WTC11 (cell line): ENCODE data around the gene UTP3. TPM values are rescaled to one million over a fixed set of nuclear protein-coding genes. Genes with fewer than 3 reads are reported as not detected.

Source experiments
- ATAC-seq: fragments of 200-7000 bp; cut with Tn5 transposase; 2 replicates; pipeline ENCODE4 v1.10.0; 2021; ENCODE audit warnings: mild to moderate bottlenecking, moderate library complexity
- CTCF ChIA-PET: fragments of 300-600 bp; sonication (Branson Sonifier 250); formaldehyde crosslinking; loops from one replicate; lab custom pipeline; 2021; ENCODE audit warnings: antibody characterized with exemption; lab: Charles Lee
- POLR2A ChIA-PET: fragments of 350-600 bp; sonication (Branson Sonifier 250); formaldehyde crosslinking; loops from one replicate; lab custom pipeline; 2021; ENCODE audit warnings: antibody characterized with exemption; lab: Charles Lee
- DNase-seq: peaks from one replicate; pipeline ENCODE4 v3.0.0; 2021; ENCODE audit warnings: low spot score
- H3K27ac Mint-ChIP-seq: 2 replicates; pipeline ENCODE4 v1.8.0; 2021; ENCODE audit warnings: mixed read lengths
- H3K27me3 Mint-ChIP-seq: 2 replicates; pipeline ENCODE4 v1.8.0; 2021; ENCODE audit warnings: low read depth, mild to moderate bottlenecking, moderate library complexity, mixed read lengths
- H3K36me3 Mint-ChIP-seq: 2 replicates; pipeline ENCODE4 v1.8.0; 2021; ENCODE audit warnings: mixed read lengths
- H3K4me1 Mint-ChIP-seq: 2 replicates; pipeline ENCODE4 v1.8.0; 2022; ENCODE audit warnings: mixed read lengths
- H3K4me3 Mint-ChIP-seq: 2 replicates; pipeline ENCODE4 v1.8.0; 2021; ENCODE audit warnings: mild to moderate bottlenecking, moderate library complexity, mixed read lengths
- H3K9me3 Mint-ChIP-seq: 2 replicates; pipeline ENCODE4 v1.8.0; 2021; ENCODE audit warnings: mixed read lengths
- ATF2 ChIP-seq: sonication (generic); formaldehyde crosslinking; IDR thresholded peaks from 2 replicates; pipeline ENCODE4 v1.8.1; 2022; ENCODE audit warnings: low read depth, missing genetic modification reagents, borderline replicate concordance
- E2F4 ChIP-seq: sonication (generic); formaldehyde crosslinking; IDR thresholded peaks from 2 replicates; pipeline ENCODE4 v1.8.1; 2022; ENCODE audit warnings: low read depth, mild to moderate bottlenecking, moderate library complexity, missing genetic modification reagents, borderline replicate concordance
- GABPB1 ChIP-seq: sonication (generic); formaldehyde crosslinking; IDR thresholded peaks from 2 replicates; pipeline ENCODE4 v1.8.1; 2023; ENCODE audit warnings: mild to moderate bottlenecking, missing genetic modification reagents
- MAX ChIP-seq: sonication (generic); formaldehyde crosslinking; IDR thresholded peaks from 2 replicates; pipeline ENCODE4 v1.8.0; 2022; ENCODE audit warnings: mild to moderate bottlenecking, missing genetic modification reagents
- MLX ChIP-seq: sonication (generic); formaldehyde crosslinking; IDR thresholded peaks from 2 replicates; pipeline ENCODE4 v1.8.1; 2023; ENCODE audit warnings: mild to moderate bottlenecking, missing genetic modification reagents, moderate library complexity
- MYBL2 ChIP-seq: sonication (generic); formaldehyde crosslinking; IDR thresholded peaks from 2 replicates; pipeline ENCODE4 v1.8.1; 2023; ENCODE audit warnings: mild to moderate bottlenecking, moderate library complexity, missing genetic modification reagents
- NFE2L1 ChIP-seq: sonication (generic); formaldehyde crosslinking; IDR thresholded peaks from 2 replicates; pipeline ENCODE4 v1.8.1; 2023; ENCODE audit warnings: missing genetic modification reagents
- NR1H2 ChIP-seq: sonication (generic); formaldehyde crosslinking; IDR thresholded peaks from 2 replicates; pipeline ENCODE4 v1.9.0; 2021; ENCODE audit warnings: mild to moderate bottlenecking, moderate library complexity, missing genetic modification reagents
- NR2C2 ChIP-seq: sonication (generic); formaldehyde crosslinking; IDR thresholded peaks from 2 replicates; pipeline ENCODE4 v1.8.0; 2022; ENCODE audit warnings: mild to moderate bottlenecking, missing genetic modification reagents
- SMAD3 ChIP-seq: sonication (generic); formaldehyde crosslinking; IDR thresholded peaks from 2 replicates; pipeline ENCODE4 v1.8.0; 2022; ENCODE audit warnings: missing genetic modification reagents, mild to moderate bottlenecking, borderline replicate concordance
- STAT6 ChIP-seq: sonication (generic); formaldehyde crosslinking; conservative IDR thresholded peaks from 2 replicates; pipeline ENCODE4 v1.8.1; 2023; ENCODE audit warnings: mild to moderate bottlenecking, low read depth, missing genetic modification reagents, moderate library complexity
- ZBTB43 ChIP-seq: sonication (generic); formaldehyde crosslinking; IDR thresholded peaks from 2 replicates; pipeline ENCODE4 v1.8.1; 2023; ENCODE audit warnings: mild to moderate bottlenecking, missing genetic modification reagents
- ZNF423 ChIP-seq: fragments of 250-450 bp; sonication (Bioruptor Pico); IDR thresholded peaks from 2 replicates; pipeline ENCODE4 v2.1.2; 2022; ENCODE audit warnings: mild to moderate bottlenecking, moderate library complexity
- ZNF425 ChIP-seq: fragments of 250-450 bp; sonication (Bioruptor Pico); conservative IDR thresholded peaks from 2 replicates; pipeline ENCODE4 v1.9.0; 2021; ENCODE audit warnings: mild to moderate bottlenecking
- total RNA-seq: library from RNA; stranded (reverse); gene quantifications from 3 replicates; pipeline ENCODE4 v1.2.3, GENCODE V29; 2021

UTP3 gene
- total RNA-seq, 1 experiment from 2014 or later, result 45.5 TPM

GRCh38 chr4:70666369-70666768 is 22.0 kb upstream of the UTP3 start, which contains the start of gene JCHAIN (continued):
- TF ChIP-seq STAT6 (CRISPR knock-in tag) (no peak), NR1H2 (no peak), MYBL2 (CRISPR knock-in tag) (no peak)

- Mint-ChIP-seq H3K9me3 (no peaks in the 10 kb centered on the region), H3K27ac (no peak overlapping the region), H3K36me3 (no peaks in the 10 kb centered on the region), H3K4me3 (no peak overlapping the region), H3K27me3 (0 out of 2 replicates have a peak, but pooled peaks cover 2% of the 10 kb centered on the region), H3K4me1 (no peaks in the 10 kb centered on the region)
- TF ChIP-seq NR1H2, result no peak
- TF ChIP-seq ATF2 (CRISPR knock-in tag), result no peak
- TF ChIP-seq ZNF425 (CRISPR knock-in tag), result no peak
- no peak for TF ChIP-seq MAX
- no peak for TF ChIP-seq E2F4
- no peak for TF ChIP-seq NFE2L1 (CRISPR knock-in tag)
- no peak for TF ChIP-seq ZNF423 (CRISPR knock-in tag)
- DNase-seq (no peak), ATAC-seq (no peak)
- ChIA-PET CTCF (no interaction called here), POLR2A (no interaction called here)
Observed at GRCh38 chr4:70667740-70668535, 20.4 kb upstream of the UTP3 start.

GRCh38 chr4:70670332-70671014 is 17.9 kb upstream of the UTP3 start:
- no peak for DNase-seq
- no peak overlapping the region for H3K27ac Mint-ChIP-seq
- peaks cover 2% of the 10 kb centered on the region; the same call in 1 of the 2 replicates for H3K27me3 Mint-ChIP-seq
- no peaks in the 10 kb centered on the region for H3K9me3 Mint-ChIP-seq
- H3K4me1 Mint-ChIP-seq, result no peaks in the 10 kb centered on the region
- TF ChIP-seq SMAD3 (CRISPR knock-in tag), result no peak
- no peak for TF ChIP-seq NR2C2 (CRISPR knock-in tag)
- no peak for TF ChIP-seq MLX (CRISPR knock-in tag)
- no peak for TF ChIP-seq ZBTB43 (CRISPR knock-in tag)
- TF ChIP-seq GABPB1, result no peak
- no peak for TF ChIP-seq NR1H2
- TF ChIP-seq, all 79 proteins: peak for 0
- CTCF ChIA-PET, result no interaction called here
- no peak overlapping the region for H3K4me3 Mint-ChIP-seq
- ATAC-seq, result no peak
- POLR2A ChIA-PET, result no interaction called here
- H3K36me3 Mint-ChIP-seq, result no peaks in the 10 kb centered on the region
